HEK293 (cell line): ENCODE data around the gene SLA2.
A peak's percentile ranks its signal among the peaks of the same experiment; 100 is the strongest.

Experiments
- CTCF ChIA-PET: fragments of 350-600 bp; formaldehyde crosslinking; extraction: SDS; loops from one replicate; lab custom pipeline; 2021; ENCODE audit warnings: antibody characterized with exemption; lab: Yijun Ruan, JAX
- POLR2A ChIA-PET: fragments of 300-600 bp; formaldehyde crosslinking; extraction: SDS; loops from one replicate; lab custom pipeline; 2020; ENCODE audit warnings: antibody characterized with exemption, inconsistent platforms; lab: Yijun Ruan, JAX
- H3K27ac ChIP-seq: fragments of 200-500 bp; sonication (Bioruptor generic); 2 replicates; pipeline ENCODE4 v1.5.1; 2014; ENCODE audit warnings: low read depth, low read length, control low read depth, inconsistent platforms; ENCODE audit errors: extremely low read depth
- H3K36me3 ChIP-seq, 2 experiments: fragments of 200-500 bp in 1 of 2; sonication (Bioruptor generic) in 1 of 2; 1 replicate in 1 of 2; 2 replicates in 1 of 2; pipeline ENCODE4 v1.5.1; 2014 to 2017; ENCODE audit warnings: inconsistent platforms in 2 of 2, low read length in 2 of 2; ENCODE audit not compliant: control insufficient read depth in 2 of 2, insufficient read depth in 1 of 2
- H3K4me1 ChIP-seq: fragments of 200-500 bp; sonication (Bioruptor generic); 2 replicates; pipeline ENCODE4 v1.5.1; 2014; ENCODE audit warnings: mild to moderate bottlenecking, low read length, inconsistent platforms; ENCODE audit not compliant: control insufficient read depth, insufficient read depth
- H3K4me3 ChIP-seq: 2 replicates; pipeline ENCODE4 v1.5.1; 2011; ENCODE audit warnings: low read depth, mild to moderate bottlenecking, control low read depth, low read length, moderate library complexity
- H3K9me3 ChIP-seq: fragments of 200-500 bp; sonication (Bioruptor generic); 2 replicates; pipeline ENCODE4 v1.5.1; 2014; ENCODE audit warnings: low read depth, low read length, inconsistent platforms; ENCODE audit not compliant: control insufficient read depth, insufficient read depth
- AEBP2 ChIP-seq: fragments of 450-650 bp; formaldehyde crosslinking; IDR thresholded peaks from 2 replicates; pipeline ENCODE4 v1.5.1; 2016; ENCODE audit warnings: missing biosample characterization, missing genetic modification characterization, borderline replicate concordance
- BCL11B ChIP-seq: fragments of 450-650 bp; formaldehyde crosslinking; IDR thresholded peaks from 2 replicates; pipeline ENCODE4 v1.5.1; 2016; ENCODE audit warnings: low read depth, missing biosample characterization, missing genetic modification characterization
- GLIS1 ChIP-seq: fragments of 450-650 bp; formaldehyde crosslinking; IDR thresholded peaks from 2 replicates; pipeline ENCODE4 v1.5.1; 2016; ENCODE audit warnings: missing biosample characterization, missing genetic modification characterization
- IKZF3 ChIP-seq: fragments of 450-650 bp; IDR thresholded peaks from 2 replicates; pipeline ENCODE4 v1.5.0; 2018; ENCODE audit warnings: missing biosample characterization, mild to moderate bottlenecking, missing genetic modification characterization, moderate library complexity
- KLF16 ChIP-seq: fragments of 450-650 bp; formaldehyde crosslinking; IDR thresholded peaks from 2 replicates; pipeline ENCODE4 v1.5.1; 2017; ENCODE audit warnings: missing biosample characterization, missing genetic modification characterization
- KLF17 ChIP-seq: fragments of 450-650 bp; formaldehyde crosslinking; IDR thresholded peaks from 2 replicates; pipeline ENCODE4 v1.5.1; 2016; ENCODE audit warnings: missing biosample characterization, missing genetic modification characterization
- MEIS1 ChIP-seq: sonication (generic); formaldehyde crosslinking; IDR thresholded peaks from 2 replicates; pipeline ENCODE4 v1.8.1; 2022; ENCODE audit warnings: missing genetic modification reagents, mild to moderate bottlenecking, borderline replicate concordance
- PRDM1 ChIP-seq: fragments of 450-650 bp; formaldehyde crosslinking; IDR thresholded peaks from 2 replicates; pipeline ENCODE4; 2016; ENCODE audit warnings: missing biosample characterization, missing genetic modification characterization
- REST ChIP-seq: fragments of 450-650 bp; formaldehyde crosslinking; IDR thresholded peaks from 2 replicates; pipeline ENCODE4 v1.5.1; 2016; ENCODE audit warnings: missing biosample characterization, missing genetic modification characterization
- SCRT1 ChIP-seq: fragments of 450-650 bp; formaldehyde crosslinking; IDR thresholded peaks from 2 replicates; pipeline ENCODE4 v1.5.1; 2016; ENCODE audit warnings: missing biosample characterization, missing genetic modification characterization, borderline replicate concordance
- SCRT2 ChIP-seq: fragments of 450-650 bp; formaldehyde crosslinking; IDR thresholded peaks from 2 replicates; pipeline ENCODE4 v1.5.1; 2016; ENCODE audit warnings: missing biosample characterization, missing genetic modification characterization
- SP7 ChIP-seq: fragments of 450-650 bp; formaldehyde crosslinking; IDR thresholded peaks from 2 replicates; pipeline ENCODE4 v1.5.1; 2016; ENCODE audit warnings: missing biosample characterization, missing genetic modification characterization
- WT1 ChIP-seq: fragments of 450-650 bp; formaldehyde crosslinking; IDR thresholded peaks from 2 replicates; pipeline ENCODE4 v1.5.1; 2016; ENCODE audit warnings: missing biosample characterization, missing genetic modification characterization
- ZNF221 ChIP-seq: fragments of 450-650 bp; formaldehyde crosslinking; IDR thresholded peaks from 2 replicates; pipeline ENCODE4 v1.5.1; 2017; ENCODE audit warnings: missing biosample characterization, missing genetic modification characterization, borderline replicate concordance
- ZNF518A ChIP-seq: fragments of 450-650 bp; formaldehyde crosslinking; conservative IDR thresholded peaks from 2 replicates; pipeline ENCODE4 v1.5.1; 2016; ENCODE audit warnings: low read depth, missing biosample characterization, missing genetic modification characterization
- ZNF530 ChIP-seq: fragments of 450-650 bp; formaldehyde crosslinking; IDR thresholded peaks from 2 replicates; pipeline ENCODE4 v1.5.1; 2016; ENCODE audit warnings: low read depth, missing biosample characterization, missing genetic modification characterization
- ZNF660 ChIP-seq: fragments of 450-650 bp; IDR thresholded peaks from 2 replicates; pipeline ENCODE4 v1.5.1; 2018; ENCODE audit warnings: missing biosample characterization, mild to moderate bottlenecking, missing genetic modification characterization
- ZNF785 ChIP-seq: fragments of 450-650 bp; formaldehyde crosslinking; IDR thresholded peaks from 2 replicates; pipeline ENCODE4 v1.5.1; 2016; ENCODE audit warnings: missing biosample characterization, missing genetic modification characterization
- ZNF837 ChIP-seq: fragments of 450-650 bp; formaldehyde crosslinking; IDR thresholded peaks from 2 replicates; pipeline ENCODE4 v1.5.1; 2016; ENCODE audit warnings: missing biosample characterization, missing genetic modification characterization
- ZSCAN16 ChIP-seq: fragments of 450-650 bp; formaldehyde crosslinking; IDR thresholded peaks from 2 replicates; pipeline ENCODE4 v1.5.1; 2016; ENCODE audit warnings: missing biosample characterization, missing genetic modification characterization
- ZSCAN5A ChIP-seq: fragments of 450-650 bp; formaldehyde crosslinking; IDR thresholded peaks from 2 replicates; pipeline ENCODE4 v1.5.1; 2016; ENCODE audit warnings: missing biosample characterization, missing genetic modification characterization

SLA2 gene

GRCh38 chr20:36604952-36605398, 41.0 kb downstream of the SLA2 start (continued):
- no peak for TF ChIP-seq AEBP2 (tag by site-specific recombination)
- no peak for TF ChIP-seq ZNF785

- ChIA-PET POLR2A (interaction anchor here (0.6 kb wide), 1 partner anchor 109 kb away, joined by 3 read pairs; no protein-coding TSS in a partner anchor), CTCF (interaction anchor here (1.0 kb wide), 1 partner anchor 83 kb away, joined by 3 read pairs; no protein-coding TSS in a partner anchor)
- H3K9me3 ChIP-seq: no peaks in the 10 kb centered on the region
- no peaks in the 10 kb centered on the region for H3K36me3 ChIP-seq
- no peaks in the 10 kb centered on the region for H3K4me1 ChIP-seq
- no peak overlapping the region for H3K27ac ChIP-seq
- TF ChIP-seq WT1: 0 out of 2 replicates have a peak, but pooled peaks have one; percentile 21
- TF ChIP-seq IKZF3 (tag by site-specific recombination): 0 out of 2 replicates have a peak, but pooled peaks have one; percentile 9
- no peak for TF ChIP-seq ZSCAN5A (tag by site-specific recombination)
- TF ChIP-seq ZNF660 (tag by site-specific recombination): no peak
- no peak overlapping the region for H3K4me3 ChIP-seq
These were observed 44.5 kb downstream of the SLA2 start for GRCh38 chr20:36601540-36601939.

GRCh38 chr20:36599912-36600345, 46.1 kb downstream of the SLA2 start:
- POLR2A ChIA-PET: no interaction called here

More at GRCh38 chr20:36599912-36600345, 46.1 kb downstream of the SLA2 start:
- H3K36me3 ChIP-seq: peaks cover 0 to 3% of the 10 kb centered on the region in 2 experiments; a peak in 1 of 3 replicates
- CTCF ChIA-PET: interaction anchor here (1.0 kb wide), 1 partner anchor 287 kb away, joined by 3 read pairs; no protein-coding TSS in a partner anchor
- H3K9me3 ChIP-seq: no peaks in the 10 kb centered on the region
- TF ChIP-seq PRDM1 (tag by site-specific recombination): no peak
- no peak for TF ChIP-seq GLIS1
- TF ChIP-seq SP7 (tag by site-specific recombination): no peak
- TF ChIP-seq ZNF530 (tag by site-specific recombination): no peak
- TF ChIP-seq ZNF221: no peak
- TF ChIP-seq SCRT2 (tag by site-specific recombination): peak; percentile 82
- no peak for TF ChIP-seq BCL11B (tag by site-specific recombination)
- no peak for TF ChIP-seq MEIS1 (CRISPR knock-in tag)
- no peak for TF ChIP-seq ZNF518A (tag by site-specific recombination)
- TF ChIP-seq SCRT1: peak; percentile 25; the same call in 1 of the 2 replicates
- no peak for TF ChIP-seq KLF17 (tag by site-specific recombination)
- no peak for TF ChIP-seq ZSCAN16 (tag by site-specific recombination)
- no peak for TF ChIP-seq REST (tag by site-specific recombination)
- TF ChIP-seq KLF16 (tag by site-specific recombination): no peak
- TF ChIP-seq ZNF837: no peak
- no peak overlapping the region for H3K27ac ChIP-seq
- no peaks in the 10 kb centered on the region for H3K4me1 ChIP-seq
- H3K4me3 ChIP-seq: no peak overlapping the region
